WI38 (cell line): ENCODE data around the gene LTBP3.

ENCODE experiments used
- H3K4me3 ChIP-seq: 2 replicates; pipeline ENCODE4 v1.5.1; 2011; ENCODE audit warnings: low read depth, mild to moderate bottlenecking, control low read depth, low read length
- CTCF ChIP-seq: IDR thresholded peaks from 2 replicates; pipeline ENCODE4 v1.5.1; 2012; ENCODE audit warnings: low read depth, mild to moderate bottlenecking, control low read depth, low read length

Gene LTBP3

GRCh38 chr11:65590240-65590738, 32.1 kb upstream of the LTBP3 start:
- no peak overlapping the region for H3K4me3 ChIP-seq
- no peak for TF ChIP-seq CTCF

GRCh38 chr11:65589444-65590239, 31.5 kb upstream of the LTBP3 start:
- no peak for TF ChIP-seq CTCF
- H3K4me3 ChIP-seq: no peak overlapping the region

- H3K4me3 ChIP-seq: no peak overlapping the region
- peak; percentile 41 for TF ChIP-seq CTCF
These were observed 30.3 kb upstream of the LTBP3 start for GRCh38 chr11:65588199-65589054.

GRCh38 chr11:65586676-65587075, 28.5 kb upstream of the LTBP3 start:
- H3K4me3 ChIP-seq: no peak overlapping the region
- TF ChIP-seq CTCF: no peak

- no peak overlapping the region for H3K4me3 ChIP-seq
- TF ChIP-seq CTCF: no peak
These were observed 28.1 kb upstream of the LTBP3 start for GRCh38 chr11:65586247-65586630.

GRCh38 chr11:65585396-65586246, 27.5 kb upstream of the LTBP3 start:
- no peak for TF ChIP-seq CTCF
- H3K4me3 ChIP-seq: no peak overlapping the region
